Skeletal muscle tissue (tissue), 4 donors: Measurements from ENCODE around the gene DDX46. TPM values are rescaled to one million over a fixed set of nuclear protein-coding genes. Genes with fewer than 3 reads are reported as not detected.

Source experiments
- H3K27ac ChIP-seq: one replicate; pipeline ENCODE4 v1.7.0; 2013; ENCODE audit warnings: mild to moderate bottlenecking, low read depth, low read length, inconsistent platforms
- H3K27me3 ChIP-seq, 3 donors: one replicate each; pipeline ENCODE4 v1.7.0; 2013; ENCODE audit warnings: low read length in 3 of 3; ENCODE audit not compliant: control insufficient read depth in 3 of 3, insufficient read depth in 3 of 3
- H3K36me3 ChIP-seq, 3 donors: one replicate each; pipeline ENCODE4 v1.7.0; 2013; ENCODE audit warnings: low read length in 3 of 3; ENCODE audit not compliant: control insufficient read depth in 3 of 3, insufficient read depth in 3 of 3
- H3K4me1 ChIP-seq, 3 donors: one replicate each; pipeline ENCODE4 v1.7.0; 2013; ENCODE audit warnings: low read length in 3 of 3, mild to moderate bottlenecking in 3 of 3; ENCODE audit not compliant: control insufficient read depth in 3 of 3, insufficient read depth in 3 of 3
- H3K4me3 ChIP-seq, 3 donors: one replicate each; pipeline ENCODE4 v1.7.0; 2013; ENCODE audit warnings: low read length in 3 of 3
- H3K9ac ChIP-seq, 3 donors: one replicate each; pipeline ENCODE4 v1.7.0; 2013; ENCODE audit warnings: low read length in 3 of 3, mild to moderate bottlenecking in 3 of 3, moderate library complexity in 2 of 3, low read depth in 1 of 3
- H3K9me3 ChIP-seq, 3 donors: one replicate each; pipeline ENCODE4 v1.7.0; 2013; ENCODE audit warnings: low read length in 3 of 3; ENCODE audit not compliant: control insufficient read depth in 3 of 3
- total RNA-seq: library from RNA; depleted of rRNA; stranded (reverse); fragments of >200 nt; gene quantifications from one replicate; pipeline ENCODE4 v1.2.3, GENCODE V29; 2014
- donor health status: Osteomylitis.

DDX46 gene
- total RNA-seq, 1 donor from 2014 or later = 25.6 TPM

DNA sequence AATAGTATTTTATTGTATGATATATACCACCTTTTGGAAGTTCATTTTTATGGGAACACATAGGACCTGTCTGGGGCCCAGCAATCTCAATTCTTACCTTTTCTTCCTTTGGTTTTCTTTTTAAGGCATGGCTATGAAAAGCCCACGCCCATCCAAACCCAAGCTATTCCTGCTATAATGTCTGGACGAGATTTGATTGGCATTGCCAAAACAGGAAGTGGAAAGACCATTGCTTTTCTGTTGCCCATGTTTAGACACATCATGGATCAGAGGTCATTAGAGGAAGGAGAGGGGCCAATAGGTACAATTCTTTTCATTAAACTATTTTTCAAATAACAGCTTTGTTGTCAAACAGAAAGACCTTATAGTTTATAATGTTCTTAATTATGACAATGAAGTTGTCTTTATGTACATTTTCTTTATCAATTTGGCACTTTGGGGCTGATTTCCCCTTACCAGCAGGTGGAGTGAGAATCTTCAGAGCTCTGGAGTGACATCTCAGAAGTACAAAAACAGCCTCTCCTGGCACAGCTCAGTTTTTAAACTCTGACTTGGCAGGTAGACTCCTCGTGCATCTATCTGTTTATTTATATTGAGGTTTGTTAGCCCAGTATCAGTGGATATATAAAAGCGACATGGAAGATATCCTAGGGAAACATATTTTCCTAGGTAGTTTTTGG is 25.8 kb downstream of the DDX46 start:
- H3K36me3 ChIP-seq = peaks cover 24 to 71% (median 64%) of the 10 kb centered on the region in 3 donors
- H3K4me3 ChIP-seq = no peak overlapping the region

DNA sequence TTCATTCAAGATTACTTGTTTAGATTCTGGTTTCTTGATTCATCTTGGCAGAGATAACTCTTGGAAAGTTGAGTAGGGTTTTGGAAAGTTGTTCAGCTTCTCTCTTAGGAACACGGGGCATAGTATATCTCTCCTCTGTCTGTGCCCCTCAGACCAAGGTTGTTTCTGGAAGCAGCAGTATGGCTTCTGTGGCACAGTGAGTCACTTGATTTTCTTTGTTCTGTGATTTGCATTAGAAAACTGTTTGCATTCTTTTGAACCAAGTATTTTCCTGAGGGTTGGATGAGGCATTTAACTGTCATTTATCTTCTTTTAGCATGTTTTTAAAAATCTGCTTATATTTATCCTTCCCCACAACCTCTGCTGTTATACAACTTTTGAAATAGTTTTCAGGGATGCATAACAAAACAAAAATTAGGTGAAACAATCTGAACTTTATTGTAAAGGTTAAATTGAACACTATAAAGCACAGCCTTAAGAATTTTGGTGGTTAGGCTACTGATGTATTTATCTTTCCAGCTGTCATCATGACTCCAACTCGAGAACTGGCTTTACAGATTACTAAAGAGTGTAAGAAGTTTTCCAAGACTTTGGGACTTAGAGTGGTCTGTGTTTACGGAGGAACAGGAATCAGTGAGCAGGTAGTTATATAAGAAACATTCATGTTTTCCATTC is 26.5 kb downstream of the DDX46 start:
- H3K36me3 ChIP-seq = peaks cover 21 to 70% (median 62%) of the 10 kb centered on the region in 3 donors
- H3K9ac ChIP-seq = no peak overlapping the region
- H3K4me3 ChIP-seq = no peak overlapping the region
- H3K27ac ChIP-seq = no peak overlapping the region
- no peaks in the 10 kb centered on the region for H3K4me1 ChIP-seq
- no peaks in the 10 kb centered on the region for H3K27me3 ChIP-seq
- H3K9me3 ChIP-seq = no peaks in the 10 kb centered on the region

More for the DNA sequence above, 25.8 kb downstream of the DDX46 start:
- Histone ChIP-seq H3K9ac (peak overlapping the region in 1 of 3 donors; percentile 30), H3K4me1 (no peaks in the 10 kb centered on the region), H3K27me3 (no peaks in the 10 kb centered on the region), H3K27ac (no peak overlapping the region), H3K9me3 (no peaks in the 10 kb centered on the region)

DNA sequence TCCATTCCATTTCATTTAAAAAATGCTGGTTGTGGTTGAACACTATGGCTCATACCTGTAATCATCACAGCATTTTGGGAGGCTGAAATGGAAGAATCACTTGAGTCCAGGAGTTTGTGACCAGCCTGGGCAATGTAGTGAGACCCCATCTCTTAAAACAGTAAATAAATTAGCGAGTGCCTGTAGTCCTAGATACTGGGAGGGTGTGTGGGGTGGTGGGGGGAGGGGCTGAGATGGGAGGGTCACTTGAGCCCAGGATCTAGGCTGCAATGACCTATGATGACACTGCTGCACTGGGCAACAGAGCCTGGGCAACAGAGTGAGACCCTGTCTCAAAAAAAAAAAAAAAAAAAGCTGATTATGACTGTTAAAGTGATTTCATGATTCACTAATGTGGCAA is 29.1 kb downstream of the DDX46 start:
- no peak overlapping the region for H3K4me3 ChIP-seq
- H3K9me3 ChIP-seq = no peaks in the 10 kb centered on the region
- peaks cover 19 to 72% (median 63%) of the 10 kb centered on the region in 3 donors for H3K36me3 ChIP-seq
- H3K4me1 ChIP-seq = no peaks in the 10 kb centered on the region
- H3K27ac ChIP-seq = no peak overlapping the region
- no peak overlapping the region for H3K9ac ChIP-seq
- H3K27me3 ChIP-seq = no peaks in the 10 kb centered on the region

DNA sequence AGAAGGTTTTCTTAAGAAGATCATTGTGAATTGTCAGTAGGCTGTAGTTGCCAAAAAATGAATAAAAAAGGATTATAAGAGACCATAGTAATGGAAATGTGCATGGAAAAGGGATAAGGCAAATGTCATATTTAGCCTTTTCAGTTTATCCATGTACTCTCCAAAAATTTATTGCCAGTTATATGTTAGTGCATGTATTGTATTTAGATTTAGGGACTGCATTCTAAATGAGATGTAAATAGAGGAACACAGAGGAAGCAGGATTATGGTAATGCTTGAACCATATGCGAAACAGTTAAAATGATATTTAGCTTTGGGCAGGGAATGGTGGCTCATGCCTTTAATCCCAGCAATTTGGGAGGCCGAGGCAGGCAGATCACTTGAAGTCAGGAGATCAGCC is 33.0 kb downstream of the DDX46 start:
- H3K9ac ChIP-seq = no peak overlapping the region
- H3K27ac ChIP-seq = no peak overlapping the region
- no peaks in the 10 kb centered on the region for H3K9me3 ChIP-seq
- H3K27me3 ChIP-seq = no peaks in the 10 kb centered on the region
- peaks cover 22 to 66% (median 64%) of the 10 kb centered on the region in 3 donors for H3K36me3 ChIP-seq
- no peak overlapping the region for H3K4me3 ChIP-seq
- H3K4me1 ChIP-seq = no peaks in the 10 kb centered on the region

DNA sequence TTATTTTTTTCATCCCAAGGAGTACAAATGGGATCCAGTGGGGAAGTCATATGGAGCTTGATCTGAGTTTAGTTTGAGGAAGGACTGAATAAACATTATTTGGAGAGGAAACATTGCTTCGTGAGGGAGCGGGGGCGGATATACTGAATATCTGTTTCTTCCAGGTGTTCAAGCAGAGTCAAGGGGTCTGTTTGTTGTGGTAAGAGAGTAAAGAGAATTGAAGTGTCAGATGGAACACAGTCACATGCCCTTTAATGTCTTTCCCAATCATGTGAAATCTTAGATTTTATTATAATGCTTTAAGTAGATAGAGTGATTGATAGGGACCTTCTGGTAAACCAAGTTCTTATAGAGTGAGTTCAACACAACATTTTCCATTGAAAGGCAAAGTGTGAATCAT is 33.7 kb downstream of the DDX46 start:
- H3K4me3 ChIP-seq = no peak overlapping the region
- H3K9me3 ChIP-seq = no peaks in the 10 kb centered on the region
- peaks cover 17 to 62% (median 60%) of the 10 kb centered on the region in 3 donors for H3K36me3 ChIP-seq
- no peaks in the 10 kb centered on the region for H3K27me3 ChIP-seq
- H3K9ac ChIP-seq = no peak overlapping the region
- H3K27ac ChIP-seq = no peak overlapping the region
- no peaks in the 10 kb centered on the region for H3K4me1 ChIP-seq

DNA sequence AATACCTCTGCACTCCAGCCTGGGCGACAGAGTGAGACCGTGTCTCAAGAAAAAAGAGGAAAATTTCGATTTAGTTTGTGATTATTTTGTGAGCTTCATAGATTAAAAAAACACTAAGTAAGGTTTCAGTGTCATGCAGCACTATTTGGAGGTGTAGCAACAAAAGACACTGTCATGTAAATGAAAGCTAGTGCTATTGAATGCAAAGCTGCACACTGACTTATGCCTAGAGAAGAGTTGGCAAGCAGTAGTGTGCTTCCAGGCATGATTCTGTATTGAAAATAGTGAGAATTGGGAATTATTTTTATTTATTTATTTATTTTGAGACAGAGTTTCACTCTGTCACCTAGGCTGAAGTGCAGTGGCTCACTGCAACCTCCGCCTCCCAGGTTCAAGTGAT is 34.5 kb downstream of the DDX46 start:
- no peaks in the 10 kb centered on the region for H3K4me1 ChIP-seq
- H3K36me3 ChIP-seq = peaks cover 19 to 63% (median 62%) of the 10 kb centered on the region in 3 donors
- no peaks in the 10 kb centered on the region for H3K9me3 ChIP-seq
- H3K27me3 ChIP-seq = no peaks in the 10 kb centered on the region
- no peak overlapping the region for H3K9ac ChIP-seq
- no peak overlapping the region for H3K27ac ChIP-seq
- H3K4me3 ChIP-seq = no peak overlapping the region

DNA sequence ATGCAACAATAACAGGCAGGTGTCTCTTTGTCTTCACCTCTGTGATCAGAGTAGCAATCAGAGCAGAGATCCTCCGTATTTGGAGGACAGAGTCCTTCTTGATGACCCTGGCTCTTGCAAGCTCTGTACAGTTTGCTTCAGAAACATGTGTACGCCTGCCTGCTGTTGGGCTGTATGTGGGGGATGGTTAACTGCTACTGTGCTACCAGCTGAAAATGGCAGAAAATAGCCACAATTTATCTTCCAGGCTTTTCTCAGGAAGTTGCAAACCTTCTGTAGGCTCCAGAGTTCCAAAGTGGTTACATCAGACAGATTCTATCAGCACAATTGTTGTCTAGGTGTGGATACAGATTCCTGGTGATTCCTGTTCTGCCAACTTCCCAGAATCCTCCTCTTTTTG is 35.5 kb downstream of the DDX46 start:
- peaks cover 21 to 73% (median 66%) of the 10 kb centered on the region in 3 donors for H3K36me3 ChIP-seq
- H3K27me3 ChIP-seq = no peaks in the 10 kb centered on the region
- no peak overlapping the region for H3K4me3 ChIP-seq
- H3K9me3 ChIP-seq = no peaks in the 10 kb centered on the region
- no peak overlapping the region for H3K9ac ChIP-seq
- H3K4me1 ChIP-seq = no peaks in the 10 kb centered on the region
- no peak overlapping the region for H3K27ac ChIP-seq

DNA sequence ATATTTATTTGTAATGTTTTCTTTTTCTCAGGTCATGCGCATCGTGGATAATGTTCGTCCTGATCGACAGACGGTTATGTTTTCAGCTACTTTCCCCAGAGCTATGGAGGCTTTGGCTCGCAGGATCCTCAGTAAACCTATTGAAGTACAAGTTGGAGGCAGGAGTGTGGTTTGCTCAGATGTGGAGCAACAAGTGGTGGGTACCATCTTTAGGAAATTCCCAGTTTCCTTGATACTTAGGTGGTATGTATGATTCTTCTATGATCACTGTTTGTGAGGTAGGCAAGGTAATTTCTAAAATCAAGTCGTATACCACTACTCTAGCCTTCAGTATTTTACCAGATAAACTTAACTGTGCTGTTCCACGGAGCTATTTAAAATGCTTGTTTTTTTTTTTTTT is 36.2 kb downstream of the DDX46 start:
- Histone ChIP-seq H3K27me3 (no peaks in the 10 kb centered on the region), H3K4me3 (no peak overlapping the region), H3K9me3 (no peaks in the 10 kb centered on the region), H3K36me3 (peaks cover 21 to 66% (median 60%) of the 10 kb centered on the region in 3 donors), H3K4me1 (no peaks in the 10 kb centered on the region), H3K9ac (no peak overlapping the region), H3K27ac (no peak overlapping the region)

DNA sequence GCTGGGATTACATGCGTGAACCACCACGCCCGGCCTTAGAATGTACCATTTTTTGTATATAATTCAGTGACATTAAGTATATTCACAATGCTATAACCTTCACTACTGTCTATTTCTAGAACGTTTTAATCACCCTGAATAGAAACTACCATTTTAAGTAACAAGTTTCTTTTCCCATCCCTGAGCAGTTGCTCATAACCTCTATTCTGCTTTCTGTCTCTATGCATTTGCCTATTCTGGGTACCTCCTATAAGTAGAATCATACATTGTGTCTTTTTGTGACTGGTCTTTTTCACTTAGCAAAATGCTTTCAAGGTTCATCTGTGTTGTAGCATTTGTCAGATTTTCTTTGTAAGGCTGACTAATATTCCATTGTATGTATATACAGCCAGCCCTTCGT is 39.9 kb downstream of the DDX46 start:
- no peaks in the 10 kb centered on the region for H3K9me3 ChIP-seq
- no peaks in the 10 kb centered on the region for H3K27me3 ChIP-seq
- H3K4me1 ChIP-seq = no peaks in the 10 kb centered on the region
- H3K27ac ChIP-seq = no peak overlapping the region
- peaks cover 20 to 44% (median 43%) of the 10 kb centered on the region in 3 donors for H3K36me3 ChIP-seq
- H3K4me3 ChIP-seq = no peak overlapping the region
- no peak overlapping the region for H3K9ac ChIP-seq

DNA sequence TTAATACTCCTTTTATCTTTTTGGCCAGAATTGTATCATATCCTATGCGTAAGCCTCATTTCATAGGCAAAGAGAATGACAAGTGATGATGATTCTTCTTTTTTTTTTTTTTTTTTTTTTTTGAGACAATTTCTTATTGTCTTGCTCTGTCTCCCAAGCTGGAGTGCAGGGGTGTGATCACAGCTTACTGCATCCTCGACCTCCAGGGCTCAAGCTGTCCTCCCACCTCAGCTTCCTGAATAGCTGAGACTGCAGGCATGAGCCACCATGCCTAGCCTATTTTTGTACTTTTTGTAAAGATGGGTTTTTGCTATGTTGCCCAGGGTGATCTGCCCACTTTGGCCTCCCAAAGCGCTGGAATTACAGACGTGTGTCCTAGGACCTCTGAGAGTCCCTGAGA is 45.2 kb downstream of the DDX46 start:
- H3K27ac ChIP-seq = no peak overlapping the region
- H3K9me3 ChIP-seq = no peaks in the 10 kb centered on the region
- H3K4me3 ChIP-seq = no peak overlapping the region
- no peaks in the 10 kb centered on the region for H3K27me3 ChIP-seq
- H3K9ac ChIP-seq = no peak overlapping the region
- H3K36me3 ChIP-seq = peaks cover 5 to 19% (median 10%) of the 10 kb centered on the region in 3 donors
- H3K4me1 ChIP-seq = no peaks in the 10 kb centered on the region
